HPDE6-E6E7 (cell line): Measurements from ENCODE around the gene LSAMP.

Experiments used
- DNase-seq: peaks from one replicate; pipeline ENCODE4 v3.0.0; 2011; ENCODE audit warnings: missing footprints; ENCODE audit errors: extremely low spot score

The LSAMP gene

GRCh38 chr3:116020495-116020894 is 424.8 kb downstream of the LSAMP start:
- no peak for DNase-seq

- DNase-seq, result no peak
Measured at GRCh38 chr3:116019254-116019763, 426.0 kb downstream of the LSAMP start.

GRCh38 chr3:116018646-116019045 is 426.6 kb downstream of the LSAMP start:
- DNase-seq, result no peak

GRCh38 chr3:116015931-116016330 is 429.4 kb downstream of the LSAMP start:
- no peak for DNase-seq

GRCh38 chr3:116007000-116007399 is 438.3 kb downstream of the LSAMP start:
- DNase-seq, result no peak

GRCh38 chr3:116005404-116005803 is 439.9 kb downstream of the LSAMP start:
- peak; percentile 86 for DNase-seq

- no peak for DNase-seq
Measured at GRCh38 chr3:116002235-116002634, 443.1 kb downstream of the LSAMP start.

GRCh38 chr3:116001151-116001621 is 444.1 kb downstream of the LSAMP start:
- DNase-seq, result no peak

- DNase-seq, result peak; percentile 66
Measured at GRCh38 chr3:116000311-116000710, 445.0 kb downstream of the LSAMP start.

GRCh38 chr3:115999613-116000012 is 445.7 kb downstream of the LSAMP start:
- DNase-seq, result no peak

- no peak for DNase-seq
Measured at GRCh38 chr3:115999001-115999585, 446.2 kb downstream of the LSAMP start.

- DNase-seq, result no peak
Measured at GRCh38 chr3:115996420-115997108, 448.7 kb downstream of the LSAMP start.

GRCh38 chr3:115990669-115991068 is 454.6 kb downstream of the LSAMP start:
- no peak for DNase-seq

GRCh38 chr3:115989684-115990421 is 455.4 kb downstream of the LSAMP start:
- no peak for DNase-seq

- DNase-seq, result peak; percentile 25
Measured at GRCh38 chr3:115986555-115987207, 458.6 kb downstream of the LSAMP start.

- no peak for DNase-seq
Measured at GRCh38 chr3:115982629-115983028, 462.7 kb downstream of the LSAMP start.

- DNase-seq, result no peak
Measured at GRCh38 chr3:115982108-115982507, 463.2 kb downstream of the LSAMP start.

- DNase-seq, result no peak
Measured at GRCh38 chr3:115980709-115981108, 464.6 kb downstream of the LSAMP start.

GRCh38 chr3:115977866-115978265 is 467.4 kb downstream of the LSAMP start:
- DNase-seq, result no peak

- DNase-seq, result no peak
Measured at GRCh38 chr3:115975796-115976195, 469.5 kb downstream of the LSAMP start.

- peak; percentile 37 for DNase-seq
Measured at GRCh38 chr3:115975353-115975752, 469.9 kb downstream of the LSAMP start.

- no peak for DNase-seq
Measured at GRCh38 chr3:115974940-115975339, 470.3 kb downstream of the LSAMP start.
